ENCODE measurements around the gene POLD1.
"Not testable (repeated sequence)": the region's sequence is repeated elsewhere in the genome, so short reads cannot be mapped to it uniquely, and the experiment has no call there.

POLD1 gene

DNA sequence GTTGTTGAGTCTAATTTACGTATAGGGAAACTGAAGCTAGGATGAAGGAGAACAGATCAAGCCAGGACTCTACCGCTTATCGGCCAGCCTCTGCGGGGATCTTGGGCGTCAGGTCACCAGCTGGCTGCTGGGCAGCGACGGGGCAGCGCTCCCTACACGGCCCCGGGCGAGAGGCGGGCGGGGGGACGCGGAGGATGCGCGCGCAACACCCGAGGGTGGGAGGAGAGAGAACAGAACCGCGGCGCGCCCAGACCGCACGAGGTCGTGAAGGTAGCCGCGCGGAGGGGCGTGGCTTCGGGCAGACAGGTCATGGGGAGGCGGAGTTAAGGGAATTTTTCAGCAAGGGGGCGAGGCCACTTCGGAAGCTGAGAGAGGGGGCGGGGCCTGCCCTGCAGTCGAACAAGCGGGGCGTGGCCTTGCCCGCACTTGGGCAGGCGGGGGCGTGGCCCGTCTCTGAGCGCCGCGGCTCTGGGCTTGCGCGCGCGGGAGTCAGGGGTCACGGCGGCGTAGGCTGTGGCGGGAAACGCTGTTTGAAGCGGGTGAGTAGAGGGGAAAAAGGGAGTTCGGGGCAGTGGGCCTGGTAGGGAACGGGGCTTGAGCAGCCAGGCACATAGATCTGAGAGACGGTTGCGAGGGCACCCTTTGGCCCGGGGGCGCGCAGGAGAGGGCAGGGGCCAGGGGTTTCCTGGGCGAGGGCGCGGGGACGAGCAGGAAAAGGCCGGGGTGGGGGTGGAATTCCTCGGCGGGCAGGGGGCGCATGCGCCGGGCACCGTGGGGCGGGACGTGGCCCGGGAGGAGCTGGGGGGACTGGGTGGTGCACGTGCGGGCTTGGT, at the start of gene POLD1:
Gene POLD1, plus strand, starts transcription at position 496 of the 833 bp plus-strand sequence. CDS start 14,505 bp downstream, outside the sequence.
- DNase-seq (ENCODE audit: low read depth, low spot score): peak; percentile 71

DNA sequence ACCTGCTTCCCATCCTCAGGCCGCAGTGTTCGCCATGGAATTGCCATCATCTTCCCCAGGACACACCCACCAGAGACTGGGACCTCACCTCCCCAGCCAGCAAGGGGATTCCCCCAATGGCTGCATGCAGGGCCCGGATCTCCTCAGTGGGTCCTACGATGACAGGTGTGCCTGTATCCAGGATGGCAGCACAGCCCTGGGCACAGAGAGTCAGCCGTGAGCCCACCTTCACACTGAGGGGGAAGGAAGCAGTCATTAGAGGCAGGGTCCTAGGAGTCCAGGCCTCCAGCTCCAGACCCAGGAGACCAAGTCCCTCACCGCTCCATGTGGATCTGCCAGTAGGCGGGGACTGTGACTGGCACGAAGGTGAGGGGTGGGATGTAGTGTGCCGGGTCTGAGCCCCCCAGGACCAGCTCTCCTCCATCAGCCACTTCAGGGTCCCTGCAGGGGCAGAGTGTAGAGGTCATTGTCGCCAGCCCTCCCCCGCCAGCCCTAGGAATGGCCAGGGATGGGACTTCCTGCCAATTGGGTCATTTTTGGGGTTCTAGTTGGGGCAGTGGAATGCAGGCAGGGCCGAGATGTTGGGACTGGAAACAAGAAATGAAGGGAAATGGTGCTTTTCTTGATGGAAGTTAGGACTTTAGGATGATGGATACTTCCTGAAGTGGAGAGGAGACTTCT, 49.3 kb upstream of the POLD1 start:
- no peak for DNase-seq (ENCODE audit: low read depth, low spot score)

- DNase-seq (ENCODE audit: low read depth, low spot score): not testable (repeated sequence)
Measured at GRCh38 chr19:50337031-50337430, 47.1 kb upstream of the POLD1 start.

DNA sequence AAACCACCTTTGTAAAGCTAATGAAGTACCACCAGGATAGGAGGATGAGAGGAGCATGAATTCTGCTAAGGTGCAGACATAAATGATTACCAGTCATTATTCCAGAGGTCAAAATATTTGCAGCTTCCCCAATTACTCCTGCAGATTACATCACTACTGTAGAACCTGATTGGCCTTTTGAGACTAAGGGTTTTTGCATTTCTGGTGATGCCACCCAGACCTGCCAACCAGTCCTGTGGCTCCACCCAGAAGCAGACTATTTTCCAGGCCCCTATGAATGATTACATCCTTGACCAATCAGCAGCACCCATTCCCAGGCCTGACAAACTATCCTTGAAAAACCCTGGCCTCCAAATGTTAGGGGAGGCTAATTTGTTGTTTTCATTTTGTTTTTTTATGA, 43.8 kb upstream of the POLD1 start:
- no peak for DNase-seq (ENCODE audit: low read depth, low spot score)

- no peak for DNase-seq (ENCODE audit: low read depth, low spot score)
Measured at GRCh38 chr19:50341091-50341564, 43.0 kb upstream of the POLD1 start.

DNA sequence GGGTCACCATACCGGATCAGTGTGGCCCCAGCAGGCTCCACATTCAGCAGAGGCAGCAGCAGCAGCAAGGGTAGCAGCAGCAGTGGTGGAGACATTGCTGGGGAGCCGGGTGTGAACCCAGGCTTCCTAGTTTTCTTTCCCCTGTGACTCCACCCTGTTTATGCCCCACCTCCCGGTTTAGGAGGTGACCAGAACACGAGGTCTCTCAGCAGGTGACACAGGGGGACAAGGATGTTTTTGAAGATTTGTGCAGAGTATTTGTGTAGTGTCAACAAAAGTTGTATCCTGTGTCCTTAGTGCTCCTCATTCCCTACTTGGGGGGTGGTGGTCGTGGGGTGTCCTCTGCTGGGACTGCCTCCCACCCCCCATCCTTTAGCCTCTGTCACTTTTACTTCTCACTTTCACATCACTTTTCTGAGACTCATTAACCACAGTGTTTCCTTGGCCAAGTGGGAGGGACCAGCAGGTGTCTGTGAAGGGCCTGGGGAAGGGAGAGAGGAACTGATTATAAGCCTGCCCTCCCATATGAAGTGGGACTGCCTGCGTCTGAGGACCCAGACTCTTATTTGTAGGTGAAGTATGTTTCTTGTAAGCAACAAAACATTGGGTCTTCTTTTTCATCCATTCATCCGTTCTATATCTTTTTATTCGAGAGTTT, 39.4 kb upstream of the POLD1 start:
- no peak for DNase-seq (ENCODE audit: low read depth, low spot score)

GRCh38 chr19:50347089-50347581, 37.0 kb upstream of the POLD1 start:
- DNase-seq (ENCODE audit: low read depth, low spot score): not testable (repeated sequence)

- DNase-seq (ENCODE audit: low read depth, low spot score): no peak
Measured at GRCh38 chr19:50349277-50350057, 34.7 kb upstream of the POLD1 start.

GRCh38 chr19:50352242-50352641, 31.9 kb upstream of the POLD1 start:
- DNase-seq (ENCODE audit: low read depth, low spot score): no peak

- DNase-seq (ENCODE audit: low read depth, low spot score): not testable (repeated sequence)
Measured at GRCh38 chr19:50353487-50353880, 30.7 kb upstream of the POLD1 start.

- DNase-seq (ENCODE audit: low read depth, low spot score): no peak
Measured at GRCh38 chr19:50356691-50357177, 27.4 kb upstream of the POLD1 start.

DNA sequence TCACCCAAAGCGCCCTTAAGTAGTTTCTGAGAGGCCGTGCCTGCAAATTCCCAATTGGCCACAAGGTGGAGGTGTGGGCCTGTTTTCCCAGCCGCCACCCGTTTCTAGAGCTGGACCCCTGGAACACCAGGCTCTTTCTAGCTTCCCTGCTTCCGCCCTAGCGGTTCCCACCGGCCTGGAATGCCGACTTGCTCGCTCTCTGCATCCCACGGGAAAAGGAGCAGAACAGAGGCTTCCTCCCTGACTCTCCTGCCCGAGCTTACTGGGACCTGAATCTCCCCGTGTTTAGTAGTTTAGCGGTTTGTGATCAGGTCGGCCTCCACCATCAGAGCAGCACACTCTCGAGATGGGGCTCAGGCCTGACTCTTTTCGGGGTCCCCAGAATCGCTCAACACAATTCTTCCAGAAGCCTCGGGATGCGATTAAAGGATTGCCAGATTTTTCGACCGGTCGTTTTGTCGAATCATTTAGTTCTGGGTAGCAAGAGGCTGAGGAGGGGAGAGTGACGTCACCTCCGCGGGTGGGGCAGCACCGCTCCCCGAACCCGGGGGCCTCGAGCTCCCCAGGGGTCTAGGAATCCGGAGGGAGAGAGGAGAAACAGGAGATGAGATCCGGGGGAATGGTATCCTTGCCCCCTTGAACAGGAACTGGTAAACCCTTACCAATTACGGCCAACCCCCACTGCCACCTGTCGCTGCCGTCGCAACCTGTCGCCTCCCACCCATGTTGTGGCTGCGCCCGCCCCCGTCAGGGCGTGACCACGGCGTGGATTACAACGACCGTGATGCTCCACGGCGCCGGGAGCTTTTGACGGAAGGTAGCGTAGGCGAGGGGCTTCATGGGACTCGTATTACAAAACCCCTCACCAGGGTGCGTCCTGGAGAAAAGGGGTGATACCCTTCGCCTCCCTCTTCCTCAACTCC, 26.7 kb upstream of the POLD1 start:
- no peak for DNase-seq (ENCODE audit: low read depth, low spot score)

DNA sequence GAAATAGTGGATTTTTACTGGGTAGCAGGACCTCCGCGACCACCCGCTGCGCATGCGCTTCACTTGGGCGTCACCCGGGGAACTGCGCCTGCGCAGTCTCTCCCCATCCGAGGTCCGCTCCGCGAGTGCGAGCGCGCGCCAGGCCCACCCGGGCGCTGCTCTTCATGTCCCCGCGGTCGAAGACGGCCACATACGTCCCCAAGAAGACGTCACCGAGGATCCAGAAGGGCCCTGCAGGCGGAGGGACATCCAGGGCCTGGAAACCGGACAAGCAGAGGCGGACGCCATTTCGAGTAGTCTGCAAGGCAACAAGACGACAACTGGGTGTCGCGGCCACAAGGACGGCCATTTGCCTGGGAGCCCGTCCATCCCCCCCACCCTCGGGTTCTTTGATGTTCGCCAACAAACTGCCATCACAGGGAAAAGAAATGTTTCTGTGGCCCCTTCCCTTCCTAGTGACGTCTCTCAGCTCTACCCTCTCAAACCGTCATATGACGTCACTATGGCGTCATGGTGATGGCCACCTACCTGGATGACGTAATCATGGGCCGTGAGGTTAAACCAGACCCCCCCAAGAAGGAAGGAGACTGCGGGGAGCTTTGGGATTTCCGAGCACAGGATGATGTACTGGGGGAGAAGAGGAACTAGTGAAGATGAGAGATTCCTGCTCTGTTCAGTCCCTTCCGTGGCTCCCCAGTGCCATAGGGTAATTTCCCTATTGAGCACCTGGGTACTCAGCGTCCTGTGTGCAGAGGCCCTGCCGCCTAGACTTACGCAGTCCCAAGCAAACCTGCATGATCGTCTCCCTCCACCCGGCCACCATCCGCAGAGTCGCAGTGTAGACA, 25.4 kb upstream of the POLD1 start:
- no peak for DNase-seq (ENCODE audit: low read depth, low spot score)

DNA sequence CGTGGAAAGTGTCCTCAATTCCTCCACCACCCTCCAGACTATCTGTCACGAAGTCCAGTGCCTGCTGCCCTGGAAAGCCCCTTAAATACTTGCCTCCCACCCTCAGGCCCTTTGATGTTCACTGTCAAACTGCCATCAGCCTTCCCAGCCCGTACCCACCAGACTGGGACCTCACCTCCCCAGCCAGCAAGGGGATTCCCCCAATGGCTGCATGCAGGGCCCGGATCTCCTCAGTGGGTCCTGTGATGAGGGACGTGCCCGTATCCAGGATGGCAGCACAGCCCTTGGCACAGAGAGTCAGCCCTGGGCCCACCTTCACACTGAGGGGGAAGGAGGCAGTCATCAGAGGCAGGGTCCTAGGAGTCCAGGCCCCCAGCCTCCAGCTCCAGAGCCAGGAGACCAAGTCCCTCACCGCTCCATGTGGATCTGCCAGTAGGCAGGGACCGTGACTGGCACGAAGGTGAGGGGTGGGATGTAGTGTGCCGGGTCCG, 24.8 kb upstream of the POLD1 start:
- no peak for DNase-seq (ENCODE audit: low read depth, low spot score)

GRCh38 chr19:50361290-50362029, 22.7 kb upstream of the POLD1 start:
- no peak for DNase-seq (ENCODE audit: low read depth, low spot score)

GRCh38 chr19:50362030-50362412, 22.1 kb upstream of the POLD1 start:
- no peak for DNase-seq (ENCODE audit: low read depth, low spot score)

- DNase-seq (ENCODE audit: low read depth, low spot score): no peak
Measured at GRCh38 chr19:50362656-50363424, 21.3 kb upstream of the POLD1 start.

Data from iPS DF 19.7 (cell line).